Progenitor cell of endocrine pancreas (in vitro differentiated cells): ENCODE data around the gene VPS35L. TPM values are rescaled to one million over a fixed set of nuclear protein-coding genes. Genes with fewer than 3 reads are reported as not detected.

Experiments used
- DNase-seq: peaks from one replicate; pipeline ENCODE4 v3.0.0; 2021; ENCODE audit warnings: low spot score; ENCODE audit not compliant: unreplicated experiment
- H3K27ac Mint-ChIP-seq: 2 replicates; pipeline ENCODE4 v1.8.0; 2021; ENCODE audit warnings: mild to moderate bottlenecking, moderate library complexity, mixed read lengths
- H3K27me3 Mint-ChIP-seq: 2 replicates; pipeline ENCODE4 v1.8.0; 2021; ENCODE audit warnings: mixed read lengths
- H3K36me3 Mint-ChIP-seq: 2 replicates; pipeline ENCODE4 v1.8.0; 2022; ENCODE audit warnings: mixed read lengths; ENCODE audit not compliant: insufficient read depth
- H3K4me1 Mint-ChIP-seq: 2 replicates; pipeline ENCODE4 v1.8.0; 2021; ENCODE audit warnings: low read depth, mixed read lengths
- H3K4me3 Mint-ChIP-seq: 2 replicates; pipeline ENCODE4 v1.8.0; 2021; ENCODE audit warnings: low read depth, mild to moderate bottlenecking, moderate library complexity, mixed read lengths
- H3K9me3 Mint-ChIP-seq: 2 replicates; pipeline ENCODE4 v1.8.0; 2021; ENCODE audit warnings: low read depth, mixed read lengths
- CTCF ChIP-seq: fragments of 200-600 bp; sonication (generic); IDR thresholded peaks from one replicate; pipeline ENCODE4 v1.5.0; 2021; ENCODE audit warnings: antibody characterized with exemption, mild to moderate bottlenecking; ENCODE audit not compliant: unreplicated experiment
- total RNA-seq: library from RNA; stranded (reverse); gene quantifications from 2 replicates; pipeline ENCODE4 v1.2.1, GENCODE V29; 2021

VPS35L gene
- total RNA-seq, 1 donor from 2014 or later, result 88.4 TPM

- no peak for TF ChIP-seq CTCF
- Mint-ChIP-seq H3K9me3 (no peaks in the 10 kb centered on the region), H3K27me3 (no peaks in the 10 kb centered on the region), H3K36me3 (peaks cover 20% of the 10 kb centered on the region), H3K4me3 (no peak overlapping the region), H3K27ac (no peak overlapping the region), H3K4me1 (no peaks in the 10 kb centered on the region)
- DNase-seq, result no peak
Observed at GRCh38 chr16:19636436-19637267, 81.1 kb downstream of the VPS35L start.

- H3K4me3 Mint-ChIP-seq, result no peak overlapping the region
- H3K27me3 Mint-ChIP-seq, result no peaks in the 10 kb centered on the region
- H3K27ac Mint-ChIP-seq, result no peak overlapping the region
- no peak for TF ChIP-seq CTCF
- peaks cover 22% of the 10 kb centered on the region for H3K36me3 Mint-ChIP-seq
- H3K4me1 Mint-ChIP-seq, result peaks cover 6% of the 10 kb centered on the region
- H3K9me3 Mint-ChIP-seq, result no peaks in the 10 kb centered on the region
- DNase-seq, result no peak
Observed at GRCh38 chr16:19639986-19640421, 84.5 kb downstream of the VPS35L start.

GRCh38 chr16:19642501-19642900, 87.0 kb downstream of the VPS35L start:
- no peak overlapping the region for H3K4me3 Mint-ChIP-seq
- H3K4me1 Mint-ChIP-seq, result peaks cover 6% of the 10 kb centered on the region
- H3K9me3 Mint-ChIP-seq, result no peaks in the 10 kb centered on the region
- DNase-seq, result no peak
- peaks cover 18% of the 10 kb centered on the region for H3K36me3 Mint-ChIP-seq
- no peak for TF ChIP-seq CTCF
- no peak overlapping the region for H3K27ac Mint-ChIP-seq
- no peaks in the 10 kb centered on the region for H3K27me3 Mint-ChIP-seq

GRCh38 chr16:19644877-19645276, 89.4 kb downstream of the VPS35L start:
- no peak overlapping the region for H3K4me3 Mint-ChIP-seq
- H3K27ac Mint-ChIP-seq, result no peak overlapping the region
- no peak for TF ChIP-seq CTCF
- DNase-seq, result no peak
- peaks cover 9% of the 10 kb centered on the region for H3K4me1 Mint-ChIP-seq
- H3K9me3 Mint-ChIP-seq, result no peaks in the 10 kb centered on the region
- H3K27me3 Mint-ChIP-seq, result no peaks in the 10 kb centered on the region
- peaks cover 17% of the 10 kb centered on the region for H3K36me3 Mint-ChIP-seq

GRCh38 chr16:19645557-19645981, 90.1 kb downstream of the VPS35L start:
- no peak overlapping the region for H3K27ac Mint-ChIP-seq
- no peaks in the 10 kb centered on the region for H3K9me3 Mint-ChIP-seq
- DNase-seq, result no peak
- H3K4me3 Mint-ChIP-seq, result no peak overlapping the region
- no peak for TF ChIP-seq CTCF
- H3K4me1 Mint-ChIP-seq, result peaks cover 15% of the 10 kb centered on the region
- peaks cover 15% of the 10 kb centered on the region for H3K36me3 Mint-ChIP-seq
- no peaks in the 10 kb centered on the region for H3K27me3 Mint-ChIP-seq
